Stimulated activated naive CD8-positive, alpha-beta T cell treated with anti-CD3 and anti-CD28 coated beads, Interleukin-15, Interleukin-2, amounts not matched to agents 100 ng/mL and 50 ng/mL, for 24 hours (primary cell): ENCODE results near the gene SYAP1.
A peak's percentile ranks its signal among the peaks of the same experiment; 100 is the strongest.
"Not testable (repeated sequence)": the region's sequence is repeated elsewhere in the genome, so short reads cannot be mapped to it uniquely, and the experiment has no call there.

Source experiments
- H3K27ac Mint-ChIP-seq: one replicate; pipeline ENCODE4 v1.8.0; 2021; ENCODE audit warnings: mild to moderate bottlenecking, mixed read lengths
- H3K27me3 Mint-ChIP-seq: one replicate; pipeline ENCODE4 v1.8.0; 2021; ENCODE audit warnings: mixed read lengths
- H3K36me3 Mint-ChIP-seq: one replicate; pipeline ENCODE4 v1.8.0; 2021; ENCODE audit warnings: low read depth, mixed read lengths
- H3K4me1 Mint-ChIP-seq: one replicate; pipeline ENCODE4 v1.8.0; 2021; ENCODE audit warnings: low read depth, mixed read lengths
- H3K4me3 Mint-ChIP-seq: one replicate; pipeline ENCODE4 v1.8.0; 2021; ENCODE audit warnings: mild to moderate bottlenecking, mixed read lengths
- H3K9me3 Mint-ChIP-seq: one replicate; pipeline ENCODE4 v1.8.0; 2021; ENCODE audit warnings: mixed read lengths

SYAP1 gene

GRCh38 chrX:16745102-16745501 is 25.7 kb downstream of the SYAP1 start:
- no peaks in the 10 kb centered on the region for H3K9me3 Mint-ChIP-seq
- H3K4me1 Mint-ChIP-seq = no peaks in the 10 kb centered on the region
- no peak overlapping the region for H3K4me3 Mint-ChIP-seq
- no peak overlapping the region for H3K27ac Mint-ChIP-seq
- H3K27me3 Mint-ChIP-seq = no peaks in the 10 kb centered on the region
- H3K36me3 Mint-ChIP-seq = peaks cover 13% of the 10 kb centered on the region

- Mint-ChIP-seq H3K4me1 (no peaks in the 10 kb centered on the region), H3K36me3 (peaks cover 13% of the 10 kb centered on the region), H3K27me3 (no peaks in the 10 kb centered on the region), H3K9me3 (no peaks in the 10 kb centered on the region), H3K27ac (no peak overlapping the region), H3K4me3 (no peak overlapping the region)
Measured at GRCh38 chrX:16745659-16746058, 26.2 kb downstream of the SYAP1 start.

- Mint-ChIP-seq H3K27me3 (no peaks in the 10 kb centered on the region), H3K4me3 (no peak overlapping the region), H3K4me1 (no peaks in the 10 kb centered on the region), H3K27ac (no peak overlapping the region), H3K36me3 (peaks cover 15% of the 10 kb centered on the region), H3K9me3 (no peaks in the 10 kb centered on the region)
Measured at GRCh38 chrX:16748425-16748824, 29.0 kb downstream of the SYAP1 start.

- Mint-ChIP-seq H3K27me3 (no peaks in the 10 kb centered on the region), H3K4me3 (no peak overlapping the region), H3K4me1 (no peaks in the 10 kb centered on the region), H3K36me3 (peaks cover 19% of the 10 kb centered on the region), H3K27ac (no peak overlapping the region), H3K9me3 (no peaks in the 10 kb centered on the region)
Measured at GRCh38 chrX:16750136-16750535, 30.7 kb downstream of the SYAP1 start.

GRCh38 chrX:16754019-16754418 is 34.6 kb downstream of the SYAP1 start:
- no peaks in the 10 kb centered on the region for H3K9me3 Mint-ChIP-seq
- H3K27me3 Mint-ChIP-seq = no peaks in the 10 kb centered on the region
- H3K36me3 Mint-ChIP-seq = peaks cover 28% of the 10 kb centered on the region
- no peaks in the 10 kb centered on the region for H3K4me1 Mint-ChIP-seq
- H3K4me3 Mint-ChIP-seq = no peak overlapping the region
- H3K27ac Mint-ChIP-seq = no peak overlapping the region

- H3K36me3 Mint-ChIP-seq = peaks cover 31% of the 10 kb centered on the region
- H3K9me3 Mint-ChIP-seq = no peaks in the 10 kb centered on the region
- peak overlapping the region; percentile 41 for H3K27ac Mint-ChIP-seq
- H3K4me3 Mint-ChIP-seq = no peak overlapping the region
- no peaks in the 10 kb centered on the region for H3K27me3 Mint-ChIP-seq
- H3K4me1 Mint-ChIP-seq = no peaks in the 10 kb centered on the region
Measured at GRCh38 chrX:16756724-16757123, 37.3 kb downstream of the SYAP1 start.

- not testable (repeated sequence) for H3K9me3 Mint-ChIP-seq, H3K36me3 Mint-ChIP-seq, H3K27me3 Mint-ChIP-seq, H3K27ac Mint-ChIP-seq, H3K4me3 Mint-ChIP-seq, H3K4me1 Mint-ChIP-seq
Measured at GRCh38 chrX:16761500-16761899, 42.1 kb downstream of the SYAP1 start.

GRCh38 chrX:16762579-16762978 is 43.2 kb downstream of the SYAP1 start:
- H3K4me1 Mint-ChIP-seq = no peaks in the 10 kb centered on the region
- no peaks in the 10 kb centered on the region for H3K27me3 Mint-ChIP-seq
- H3K27ac Mint-ChIP-seq = no peak overlapping the region
- H3K36me3 Mint-ChIP-seq = peaks cover 3% of the 10 kb centered on the region
- no peak overlapping the region for H3K4me3 Mint-ChIP-seq
- H3K9me3 Mint-ChIP-seq = no peaks in the 10 kb centered on the region

- no peak overlapping the region for H3K27ac Mint-ChIP-seq
- no peaks in the 10 kb centered on the region for H3K4me1 Mint-ChIP-seq
- H3K4me3 Mint-ChIP-seq = no peak overlapping the region
- no peaks in the 10 kb centered on the region for H3K36me3 Mint-ChIP-seq
- no peaks in the 10 kb centered on the region for H3K27me3 Mint-ChIP-seq
- H3K9me3 Mint-ChIP-seq = no peaks in the 10 kb centered on the region
Measured at GRCh38 chrX:16765594-16765993, 46.2 kb downstream of the SYAP1 start.

- Mint-ChIP-seq H3K4me3 (no peak overlapping the region), H3K27me3 (no peaks in the 10 kb centered on the region), H3K4me1 (no peaks in the 10 kb centered on the region), H3K27ac (no peak overlapping the region), H3K36me3 (no peaks in the 10 kb centered on the region), H3K9me3 (no peaks in the 10 kb centered on the region)
Measured at GRCh38 chrX:16770970-16771482, 51.6 kb downstream of the SYAP1 start.

GRCh38 chrX:16771483-16772398 is 52.3 kb downstream of the SYAP1 start:
- Mint-ChIP-seq H3K9me3 (no peaks in the 10 kb centered on the region), H3K36me3 (no peaks in the 10 kb centered on the region), H3K4me3 (no peak overlapping the region), H3K27me3 (no peaks in the 10 kb centered on the region), H3K27ac (no peak overlapping the region), H3K4me1 (no peaks in the 10 kb centered on the region)

- Mint-ChIP-seq H3K27ac (no peak overlapping the region), H3K36me3 (no peaks in the 10 kb centered on the region), H3K27me3 (no peaks in the 10 kb centered on the region), H3K4me3 (no peak overlapping the region), H3K4me1 (no peaks in the 10 kb centered on the region), H3K9me3 (no peaks in the 10 kb centered on the region)
Measured at GRCh38 chrX:16772460-16772859, 53.0 kb downstream of the SYAP1 start.

GRCh38 chrX:16774746-16775145 is 55.3 kb downstream of the SYAP1 start:
- H3K9me3 Mint-ChIP-seq = no peaks in the 10 kb centered on the region
- H3K36me3 Mint-ChIP-seq = no peaks in the 10 kb centered on the region
- no peaks in the 10 kb centered on the region for H3K4me1 Mint-ChIP-seq
- no peak overlapping the region for H3K4me3 Mint-ChIP-seq
- no peak overlapping the region for H3K27ac Mint-ChIP-seq
- no peaks in the 10 kb centered on the region for H3K27me3 Mint-ChIP-seq

- Mint-ChIP-seq H3K27me3 (no peaks in the 10 kb centered on the region), H3K4me1 (no peaks in the 10 kb centered on the region), H3K4me3 (no peak overlapping the region), H3K27ac (no peak overlapping the region), H3K9me3 (no peaks in the 10 kb centered on the region), H3K36me3 (no peaks in the 10 kb centered on the region)
Measured at GRCh38 chrX:16778545-16778944, 59.1 kb downstream of the SYAP1 start.

- no peaks in the 10 kb centered on the region for H3K4me1 Mint-ChIP-seq
- H3K27me3 Mint-ChIP-seq = no peaks in the 10 kb centered on the region
- no peaks in the 10 kb centered on the region for H3K36me3 Mint-ChIP-seq
- H3K27ac Mint-ChIP-seq = no peak overlapping the region
- H3K4me3 Mint-ChIP-seq = no peak overlapping the region
- no peaks in the 10 kb centered on the region for H3K9me3 Mint-ChIP-seq
Measured at GRCh38 chrX:16778993-16779392, 59.6 kb downstream of the SYAP1 start.

GRCh38 chrX:16779815-16780214 is 60.4 kb downstream of the SYAP1 start:
- not testable (repeated sequence) for H3K9me3 Mint-ChIP-seq, H3K36me3 Mint-ChIP-seq, H3K27ac Mint-ChIP-seq

More at GRCh38 chrX:16779815-16780214, 60.4 kb downstream of the SYAP1 start:
- not testable (repeated sequence) for H3K4me3 Mint-ChIP-seq, H3K4me1 Mint-ChIP-seq, H3K27me3 Mint-ChIP-seq
